Testis (tissue), 3 donors: ENCODE measurements around the gene CDH4. TPM values are rescaled to one million over a fixed set of nuclear protein-coding genes. Genes with fewer than 3 reads are reported as not detected.

Experiments
- DNase-seq: peaks from one replicate; pipeline ENCODE4 v3.0.0-alpha.2; 2019
- H3K27ac ChIP-seq, 2 donors: fragments of 200-600 bp; sonication (generic); one replicate each; pipeline ENCODE4 v1.5.1; 2019
- H3K27me3 ChIP-seq: fragments of 200-600 bp; sonication (generic); one replicate; pipeline ENCODE4 v1.5.1; 2019
- H3K36me3 ChIP-seq: fragments of 200-600 bp; sonication (generic); one replicate; pipeline ENCODE4 v1.5.1; 2017; ENCODE audit warnings: low read depth; ENCODE audit errors: missing control alignments
- H3K4me1 ChIP-seq: fragments of 200-600 bp; sonication (generic); one replicate; pipeline ENCODE4 v1.5.1; 2019
- H3K4me3 ChIP-seq, 2 donors: fragments of 200-600 bp; sonication (generic); one replicate each; pipeline ENCODE4 v1.5.1; 2017 to 2019
- H3K9me3 ChIP-seq: fragments of 200-600 bp; sonication (generic); one replicate; pipeline ENCODE4 v1.5.1; 2017
- CTCF ChIP-seq, 3 experiments: fragments of 450-650 bp in 2 of 3; fragments of 200-600 bp in 1 of 3; sonication (generic) in 1 of 3; IDR thresholded peaks; one replicate each; pipeline ENCODE4 v1.5.1; 2016 to 2019; ENCODE audit warnings: antibody characterized with exemption in 3 of 3, mild to moderate bottlenecking in 2 of 3, moderate library complexity in 1 of 3
- POLR2A ChIP-seq: fragments of 450-650 bp; IDR thresholded peaks from one replicate; pipeline ENCODE4 v1.6.1; 2017; ENCODE audit warnings: antibody characterized with exemption, mild to moderate bottlenecking, moderate library complexity
- WGBS, 2 donors: methylation state at CpG; one replicate each; pipeline ENCODE4 v1.1.5; 2018; 5-methylcytosine and 5-hydroxymethylcytosine counted together
- intact Hi-C: fragments of 100-400 bp; cut with DNase I; formaldehyde crosslinking; loops from one replicate; pipeline ENCODE4 v1.15.1; 2023; ENCODE audit warnings: low total_unique reads
- polyA plus RNA-seq: library from polyadenylated mRNA; stranded (reverse); fragments of 350-450 nt; fragmentation: Illumina TruSeq; extraction: RNeasy Lipid Tissue Mini Kit (QIAGEN cat#74804); gene quantifications from one replicate; pipeline ENCODE4 v1.2.3, GENCODE V29; 2014; ENCODE audit warnings: low read depth, low replicate concordance; ENCODE audit not compliant: insufficient read depth
- total RNA-seq, 2 donors: library from RNA; depleted of rRNA; stranded (reverse); fragments of >200 nt; gene quantifications; one replicate each; pipeline ENCODE4 v1.2.3, GENCODE V29; 2016

The CDH4 gene
- total and polyA plus RNA-seq, 3 donors from 2014 or later = 1.4 to 3.3 (median 1.9) TPM

GRCh38 chr20:61967300-61967699 is 715.2 kb downstream of the CDH4 start:
- Histone ChIP-seq H3K4me3 (no peak overlapping the region), H3K27me3 (no peaks in the 10 kb centered on the region), H3K4me1 (no peaks in the 10 kb centered on the region), H3K9me3 (no peaks in the 10 kb centered on the region), H3K27ac (no peak overlapping the region), H3K36me3 (no peaks in the 10 kb centered on the region)
- no peak for TF ChIP-seq CTCF (IDR thresholded peaks at IDR 0.05)
- no peak for TF ChIP-seq POLR2A
- WGBS, 2 donors = 76 to 89% methylated on average over 5 to 7 of the region's 7 CpGs
- no peak for DNase-seq
- intact Hi-C loops = no loop called here

- Histone ChIP-seq H3K27ac (no peak overlapping the region), H3K9me3 (no peaks in the 10 kb centered on the region), H3K4me1 (no peaks in the 10 kb centered on the region), H3K27me3 (no peaks in the 10 kb centered on the region), H3K4me3 (no peak overlapping the region), H3K36me3 (no peaks in the 10 kb centered on the region)
- intact Hi-C loops = no loop called here
- 82 to 86% methylated on average over 22 of the region's 22 CpGs for WGBS, 2 donors
- TF ChIP-seq POLR2A (no peak), CTCF (IDR thresholded peaks at IDR 0.05) (no peak)
- DNase-seq = no peak
These were observed 716.2 kb downstream of the CDH4 start for GRCh38 chr20:61968036-61968810.

- WGBS, 2 donors = 75 to 77% methylated on average over 9 to 11 of the region's 11 CpGs
- intact Hi-C loops = no loop called here
These were observed 716.9 kb downstream of the CDH4 start for GRCh38 chr20:61968932-61969331.

GRCh38 chr20:61969806-61970205 is 717.7 kb downstream of the CDH4 start:
- intact Hi-C loops = no loop called here

More at GRCh38 chr20:61968932-61969331, 716.9 kb downstream of the CDH4 start:
- no peak for TF ChIP-seq CTCF (IDR thresholded peaks at IDR 0.05)
- TF ChIP-seq POLR2A = no peak
- Histone ChIP-seq H3K27me3 (no peaks in the 10 kb centered on the region), H3K36me3 (no peaks in the 10 kb centered on the region), H3K9me3 (no peaks in the 10 kb centered on the region), H3K27ac (no peak overlapping the region), H3K4me1 (no peaks in the 10 kb centered on the region), H3K4me3 (no peak overlapping the region)
- DNase-seq = no peak

More at GRCh38 chr20:61969806-61970205, 717.7 kb downstream of the CDH4 start:
- no peak for TF ChIP-seq POLR2A
- no peak for TF ChIP-seq CTCF (IDR thresholded peaks at IDR 0.05)
- Histone ChIP-seq H3K27ac (no peak overlapping the region), H3K27me3 (no peaks in the 10 kb centered on the region), H3K4me3 (no peak overlapping the region), H3K4me1 (no peaks in the 10 kb centered on the region), H3K36me3 (no peaks in the 10 kb centered on the region), H3K9me3 (no peaks in the 10 kb centered on the region)
- DNase-seq = no peak
- 87 to 97% methylated on average over 13 to 27 of the region's 27 CpGs for WGBS, 2 donors
